Neutrophil (primary cell): Measurements from ENCODE around the gene CDT1.

ENCODE experiments used
- H3K27ac ChIP-seq: fragments of 200-600 bp; sonication (generic); 2 replicates; pipeline ENCODE4 v1.5.1; 2016; ENCODE audit warnings: mild to moderate bottlenecking, moderate library complexity
- H3K27me3 ChIP-seq: fragments of 200-600 bp; sonication (generic); 2 replicates; pipeline ENCODE4 v1.6.0; 2016; ENCODE audit warnings: mild to moderate bottlenecking
- H3K36me3 ChIP-seq: fragments of 200-600 bp; sonication (generic); 2 replicates; pipeline ENCODE4 v1.5.1; 2017
- H3K4me1 ChIP-seq, 2 experiments: fragments of 200-600 bp in 1 of 2; sonication (generic) in 1 of 2; 1 replicate in 1 of 2; 2 replicates in 1 of 2; pipeline versions ENCODE4 v1.5.1 to v1.6.1; 2013 to 2016; ENCODE audit warnings: low read depth in 1 of 2, low read length in 1 of 2, mild to moderate bottlenecking in 1 of 2, moderate library complexity in 1 of 2; ENCODE audit not compliant: control insufficient read depth in 1 of 2, insufficient read depth in 1 of 2
- H3K4me3 ChIP-seq, 2 experiments: fragments of 200-600 bp in 1 of 2; sonication (generic) in 1 of 2; 1 replicate in 1 of 2; 2 replicates in 1 of 2; pipeline ENCODE4 v1.5.1; 2013 to 2016; ENCODE audit warnings: low read depth in 1 of 2, low read length in 1 of 2, mild to moderate bottlenecking in 1 of 2, moderate library complexity in 1 of 2
- H3K9me3 ChIP-seq: fragments of 200-600 bp; sonication (generic); 2 replicates; pipeline ENCODE4 v1.5.1; 2016
- CTCF ChIP-seq: fragments of 200-600 bp; sonication (generic); IDR thresholded peaks from 2 replicates; pipeline ENCODE4 v1.5.1; 2016; ENCODE audit warnings: antibody characterized with exemption

The CDT1 gene

GRCh38 chr16:88803264-88803987 lies at the start of gene CDT1:
Gene CDT1, plus strand, starts transcription at chr16:88803789. Its CDS starts 43 bp downstream, at chr16:88803832.
- no peaks in the 10 kb centered on the region for H3K9me3 ChIP-seq
- H3K27ac ChIP-seq, result peak within 1 kb of the TSS; percentile 64
- H3K36me3 ChIP-seq, result peaks cover 5% of the 10 kb centered on the region
- H3K4me1 ChIP-seq, result peaks cover 38 to 39% of the 10 kb centered on the region in 2 experiments
- no peaks in the 10 kb centered on the region for H3K27me3 ChIP-seq
- TF ChIP-seq CTCF, result peak; percentile 35
- H3K4me3 ChIP-seq, result peak within 1 kb of the TSS; percentile 82

GRCh38 chr16:88754109-88754911 lies 49.3 kb upstream of the CDT1 start:
- no peak overlapping the region for H3K4me3 ChIP-seq
- no peaks in the 10 kb centered on the region for H3K27me3 ChIP-seq
- no peak overlapping the region for H3K27ac ChIP-seq
- H3K9me3 ChIP-seq, result no peaks in the 10 kb centered on the region
- peaks cover 0 to 2% of the 10 kb centered on the region in 2 experiments for H3K4me1 ChIP-seq
- no peaks in the 10 kb centered on the region for H3K36me3 ChIP-seq
- TF ChIP-seq CTCF, result no peak

- H3K36me3 ChIP-seq, result no peaks in the 10 kb centered on the region
- H3K4me3 ChIP-seq, result no peak overlapping the region
- TF ChIP-seq CTCF, result no peak
- H3K27ac ChIP-seq, result no peak overlapping the region
- peaks cover 0 to 5% of the 10 kb centered on the region in 2 experiments for H3K4me1 ChIP-seq
- no peaks in the 10 kb centered on the region for H3K27me3 ChIP-seq
- H3K9me3 ChIP-seq, result no peaks in the 10 kb centered on the region
Measured at GRCh38 chr16:88754912-88755744, 48.5 kb upstream of the CDT1 start.

GRCh38 chr16:88755745-88756443 lies 47.7 kb upstream of the CDT1 start:
- H3K9me3 ChIP-seq, result no peaks in the 10 kb centered on the region
- no peak overlapping the region for H3K27ac ChIP-seq
- no peak for TF ChIP-seq CTCF
- peaks cover 0 to 5% of the 10 kb centered on the region in 2 experiments for H3K4me1 ChIP-seq
- no peaks in the 10 kb centered on the region for H3K27me3 ChIP-seq
- no peak overlapping the region for H3K4me3 ChIP-seq
- H3K36me3 ChIP-seq, result no peaks in the 10 kb centered on the region
